Esophagus muscularis mucosa (tissue), 4 donors: ENCODE results near the gene LSM6. TPM values are rescaled to one million over a fixed set of nuclear protein-coding genes. Genes with fewer than 3 reads are reported as not detected.

Experiments
- DNase-seq: peaks from one replicate; pipeline ENCODE4 v3.0.0-alpha.2; 2017; ENCODE audit errors: extremely low spot score
- H3K27ac ChIP-seq, 4 donors: fragments of 200-600 bp; sonication (generic); replicated peaks in 1 of 4; 1 replicate in 3 of 4; 2 replicates in 1 of 4; pipeline ENCODE4 v1.5.1; 2016 to 2019; ENCODE audit warnings: mild to moderate bottlenecking in 1 of 4
- H3K27me3 ChIP-seq, 4 donors: fragments of 200-600 bp; sonication (generic); one replicate each; pipeline versions ENCODE4 v1.5.1 to v1.6.0; 2016 to 2019
- H3K36me3 ChIP-seq, 4 donors: fragments of 200-600 bp; sonication (generic); one replicate each; pipeline ENCODE4 v1.5.1; 2016 to 2019
- H3K4me1 ChIP-seq, 4 donors: fragments of 200-600 bp; sonication (generic); one replicate each; pipeline ENCODE4 v1.5.1; 2016 to 2019
- H3K4me3 ChIP-seq, 4 donors: fragments of 200-600 bp; sonication (generic); 1 replicate in 2 of 4; 2 replicates in 2 of 4; pipeline ENCODE4 v1.5.1; 2016 to 2019; ENCODE audit warnings: mild to moderate bottlenecking in 4 of 4, moderate library complexity in 1 of 4
- H3K9me3 ChIP-seq, 4 donors: fragments of 200-600 bp; sonication (generic); 1 replicate in 3 of 4; 2 replicates in 1 of 4; pipeline ENCODE4 v1.5.1; 2016 to 2019
- CTCF ChIP-seq, 3 experiments: fragments of 200-600 bp in 2 of 3; fragments of 450-650 bp in 1 of 3; sonication (generic) in 2 of 3; IDR thresholded peaks; one replicate each; pipeline ENCODE4 v1.5.1; 2017 to 2019; ENCODE audit warnings: antibody characterized with exemption in 3 of 3, mild to moderate bottlenecking in 2 of 3, moderate library complexity in 1 of 3
- EP300 ChIP-seq: sonication (generic); formaldehyde crosslinking; IDR thresholded peaks from one replicate; pipeline ENCODE4 v1.6.1; 2017; ENCODE audit warnings: antibody characterized with exemption
- POLR2A ChIP-seq: fragments of 450-650 bp; IDR thresholded peaks from one replicate; pipeline ENCODE4 v1.6.1; 2017; ENCODE audit warnings: antibody characterized with exemption, moderate library complexity, mild to moderate bottlenecking, low read depth
- POLR2AphosphoS5 ChIP-seq, 2 donors: sonication (generic); formaldehyde crosslinking; IDR thresholded peaks; one replicate each; pipeline ENCODE4 v1.6.1; 2017; ENCODE audit warnings: antibody characterized with exemption in 2 of 2
- WGBS: methylation state at CpG from one replicate; pipeline ENCODE4 v1.1.5; 2018; 5-methylcytosine and 5-hydroxymethylcytosine counted together
- intact Hi-C: fragments of 100-400 bp; cut with DNase I; formaldehyde crosslinking; loops from one replicate; pipeline ENCODE4 v1.15.1; 2023
- total RNA-seq, 4 donors: library from RNA; depleted of rRNA; stranded (reverse); fragments of >200 nt; gene quantifications; one replicate each; pipeline versions ENCODE4 v1.1.0 to v1.2.1, GENCODE V29; 2016

LSM6 gene
- total RNA-seq, 4 donors from 2014 or later, result 22.7 to 30.4 (median 24.7) TPM

DNA sequence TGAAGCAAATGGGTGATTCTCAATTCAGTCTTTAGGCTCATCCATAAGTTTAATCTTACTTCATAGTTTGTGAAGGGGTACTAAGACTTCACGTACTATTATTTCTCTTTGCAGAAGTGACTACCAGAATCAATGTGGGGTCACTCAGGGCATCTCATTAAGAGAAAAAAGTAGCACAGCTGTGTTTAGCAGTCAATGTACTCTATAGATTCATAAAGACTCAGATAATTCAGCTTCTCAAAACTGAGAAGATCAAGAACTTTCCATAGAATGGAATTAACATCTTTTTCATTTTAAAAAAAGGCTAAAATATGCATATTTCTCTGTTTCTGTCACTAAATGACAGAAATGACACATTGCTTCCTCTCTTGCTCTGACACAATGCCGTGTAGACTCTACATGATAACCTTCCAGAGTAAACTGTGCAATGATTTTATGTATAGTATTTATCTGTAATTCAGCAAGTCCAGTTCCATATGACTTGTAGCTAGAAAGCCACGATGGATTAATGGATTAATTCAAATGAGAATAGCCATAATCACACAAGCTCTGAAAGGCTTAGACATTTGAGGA is 20.3 kb upstream of the LSM6 start:
- no peak overlapping the region for H3K27ac ChIP-seq

DNA sequence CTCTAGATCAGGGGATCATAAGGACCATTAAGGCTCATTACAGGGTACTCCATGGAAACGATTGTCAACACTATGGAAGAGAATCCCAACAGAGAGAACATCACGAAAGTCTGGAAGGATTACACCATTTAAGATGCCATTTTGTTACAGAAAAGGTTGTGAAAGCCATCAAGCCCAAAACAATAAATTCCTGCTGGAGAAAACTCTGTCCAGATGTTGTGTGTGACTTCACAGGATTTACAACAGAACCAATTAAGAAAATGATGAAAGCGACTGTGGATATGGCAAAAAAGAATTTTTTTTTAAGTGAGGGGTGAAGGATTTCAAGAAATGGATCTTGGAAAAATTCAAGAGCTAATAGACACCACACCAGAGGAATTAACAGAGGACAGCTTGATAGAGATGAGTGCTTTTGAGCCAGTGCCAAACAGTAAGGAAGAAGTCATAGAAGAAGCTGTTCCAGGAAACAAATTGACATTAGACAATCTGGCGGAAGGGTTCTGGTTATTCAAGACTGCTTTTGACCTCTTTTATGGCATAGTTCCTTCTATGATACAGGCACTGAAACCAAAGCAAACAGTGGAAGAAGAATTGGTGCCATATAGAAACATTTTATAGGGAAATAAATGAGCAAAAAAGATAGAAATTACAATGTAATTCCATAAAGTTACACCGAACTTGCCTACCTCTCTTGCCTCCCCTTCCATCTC is 17.3 kb upstream of the LSM6 start:
- Histone ChIP-seq H3K36me3 (no peaks in the 10 kb centered on the region), H3K4me3 (no peak overlapping the region), H3K4me1 (no peaks in the 10 kb centered on the region), H3K27me3 (no peaks in the 10 kb centered on the region), H3K27ac (no peak overlapping the region), H3K9me3 (peaks cover 0 to 16% (median 7%) of the 10 kb centered on the region in 4 donors)
- no peak for TF ChIP-seq POLR2A
- TF ChIP-seq EP300, result no peak
- TF ChIP-seq POLR2AphosphoS5 (IDR thresholded peaks at IDR 0.05), result no peak
- no peak for TF ChIP-seq CTCF (IDR thresholded peaks at IDR 0.05)
- DNase-seq, result no peak
- 83% methylated on average over 5 of the region's 5 CpGs for WGBS
- intact Hi-C loops, result no loop called here

More for the DNA sequence above, 20.3 kb upstream of the LSM6 start:
- WGBS, result 71% methylated on average over 3 of the region's 3 CpGs
- intact Hi-C loops, result no loop called here
- no peak overlapping the region for H3K4me3 ChIP-seq
- H3K27me3 ChIP-seq, result no peaks in the 10 kb centered on the region
- H3K36me3 ChIP-seq, result no peaks in the 10 kb centered on the region
- no peak for DNase-seq
- TF ChIP-seq CTCF (IDR thresholded peaks at IDR 0.05), result no peak
- no peak for TF ChIP-seq POLR2AphosphoS5 (IDR thresholded peaks at IDR 0.05)
- TF ChIP-seq POLR2A, result no peak
- TF ChIP-seq EP300, result no peak
- H3K9me3 ChIP-seq, result peaks cover 0 to 7% (median 0%) of the 10 kb centered on the region in 4 donors
- no peaks in the 10 kb centered on the region for H3K4me1 ChIP-seq

DNA sequence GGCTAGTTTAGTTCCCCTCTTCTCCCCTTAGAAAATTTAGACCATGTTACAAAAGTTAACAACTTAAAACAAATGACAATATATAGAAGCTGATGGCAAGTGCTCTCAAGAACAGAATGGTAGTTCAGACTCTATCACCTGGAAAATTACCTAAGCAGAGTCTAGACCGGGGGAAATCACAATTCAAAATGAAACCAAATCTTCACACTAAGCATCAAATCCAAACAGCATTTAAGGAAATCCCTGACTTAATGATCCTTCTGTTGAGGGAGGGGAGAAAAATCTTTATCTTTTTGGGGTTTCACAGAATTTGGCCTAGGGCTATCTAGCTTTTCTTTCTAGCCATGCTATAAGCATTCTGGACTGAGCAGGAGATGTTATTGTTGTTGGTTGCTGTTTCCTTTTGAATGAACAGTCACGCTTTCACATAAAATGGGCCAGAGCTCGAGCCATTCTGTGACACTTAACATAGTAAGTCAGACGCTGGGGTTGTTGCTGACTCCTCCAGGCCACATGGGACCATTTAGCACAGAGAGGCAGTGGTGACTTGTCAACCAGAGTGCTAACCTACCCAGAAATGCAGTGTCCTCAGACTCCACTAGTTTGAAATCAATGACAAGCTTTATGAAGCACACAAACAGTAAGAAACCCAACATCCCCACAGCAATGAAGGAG is 16.0 kb upstream of the LSM6 start:
- WGBS, result 78% methylated on average over 4 of the region's 4 CpGs
- no peaks in the 10 kb centered on the region for H3K4me1 ChIP-seq
- DNase-seq, result no peak
- intact Hi-C loops, result no loop called here
- H3K27me3 ChIP-seq, result no peaks in the 10 kb centered on the region
- no peak overlapping the region for H3K4me3 ChIP-seq
- H3K9me3 ChIP-seq, result peaks cover 0 to 16% (median 7%) of the 10 kb centered on the region in 4 donors
- TF ChIP-seq POLR2AphosphoS5 (IDR thresholded peaks at IDR 0.05), result no peak
- no peak for TF ChIP-seq EP300
- TF ChIP-seq CTCF (IDR thresholded peaks at IDR 0.05), result no peak
- no peak for TF ChIP-seq POLR2A
- no peaks in the 10 kb centered on the region for H3K36me3 ChIP-seq
- H3K27ac ChIP-seq, result no peak overlapping the region

DNA sequence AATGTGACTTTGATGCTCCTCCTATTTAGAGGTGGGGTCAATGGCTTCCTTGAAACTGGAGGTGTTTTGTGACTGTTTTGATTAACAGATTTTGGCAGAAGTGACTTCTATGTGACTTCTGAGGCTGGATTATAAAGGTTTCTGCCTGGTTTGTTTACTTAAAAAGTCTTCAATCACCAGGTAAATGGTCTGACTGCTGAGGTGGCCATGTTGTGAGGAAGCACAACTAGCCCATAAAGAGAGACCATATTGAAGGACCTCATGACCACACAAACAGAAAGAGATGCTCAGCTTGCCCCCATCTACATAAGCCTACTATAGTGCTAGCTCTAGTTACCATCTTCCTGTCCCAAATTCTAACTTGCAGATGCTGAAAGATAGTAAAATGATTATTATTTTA is 14.3 kb upstream of the LSM6 start:
- intact Hi-C loops, result no loop called here
- TF ChIP-seq CTCF (IDR thresholded peaks at IDR 0.05), result no peak
- TF ChIP-seq POLR2A, result no peak
- TF ChIP-seq EP300, result no peak
- no peak for TF ChIP-seq POLR2AphosphoS5 (IDR thresholded peaks at IDR 0.05)
- Histone ChIP-seq H3K4me1 (no peaks in the 10 kb centered on the region), H3K27me3 (no peaks in the 10 kb centered on the region), H3K9me3 (peaks cover 0 to 16% (median 7%) of the 10 kb centered on the region in 4 donors), H3K4me3 (no peak overlapping the region), H3K36me3 (no peaks in the 10 kb centered on the region), H3K27ac (no peak overlapping the region)
- DNase-seq, result no peak
